Muscle layer of colon (tissue), 2 donors: ENCODE data around the gene MYO1F.
"Not testable (repeated sequence)": the region's sequence is repeated elsewhere in the genome, so short reads cannot be mapped to it uniquely, and the experiment has no call there.

ENCODE experiments used
- H3K27ac ChIP-seq: one replicate; pipeline ENCODE4 v1.7.0; 2013; ENCODE audit warnings: low read depth, mild to moderate bottlenecking, low read length, moderate library complexity
- H3K27me3 ChIP-seq, 2 donors: one replicate each; pipeline ENCODE4 v1.7.0; 2013; ENCODE audit warnings: low read length in 2 of 2, mild to moderate bottlenecking in 2 of 2; ENCODE audit not compliant: insufficient read depth in 2 of 2, control insufficient read depth in 1 of 2
- H3K36me3 ChIP-seq: one replicate; pipeline ENCODE4 v1.7.0; 2013; ENCODE audit warnings: mild to moderate bottlenecking, low read length; ENCODE audit not compliant: insufficient read depth
- H3K4me1 ChIP-seq: one replicate; pipeline ENCODE4 v1.7.0; 2013; ENCODE audit warnings: mild to moderate bottlenecking, low read length; ENCODE audit not compliant: insufficient read depth
- H3K4me3 ChIP-seq, 2 donors: one replicate each; pipeline ENCODE4 v1.7.0; 2013; ENCODE audit warnings: low read length in 2 of 2, low read depth in 1 of 2, mild to moderate bottlenecking in 1 of 2, moderate library complexity in 1 of 2
- H3K9ac ChIP-seq: one replicate; pipeline ENCODE4 v1.7.0; 2013; ENCODE audit warnings: low read length
- H3K9me3 ChIP-seq: one replicate; pipeline ENCODE4 v1.7.0; 2013; ENCODE audit warnings: mild to moderate bottlenecking, low read length
- donor health status: abdominal sarcoma.
- donor health status: Adenocarcinoma of cecum.

Gene MYO1F

DNA sequence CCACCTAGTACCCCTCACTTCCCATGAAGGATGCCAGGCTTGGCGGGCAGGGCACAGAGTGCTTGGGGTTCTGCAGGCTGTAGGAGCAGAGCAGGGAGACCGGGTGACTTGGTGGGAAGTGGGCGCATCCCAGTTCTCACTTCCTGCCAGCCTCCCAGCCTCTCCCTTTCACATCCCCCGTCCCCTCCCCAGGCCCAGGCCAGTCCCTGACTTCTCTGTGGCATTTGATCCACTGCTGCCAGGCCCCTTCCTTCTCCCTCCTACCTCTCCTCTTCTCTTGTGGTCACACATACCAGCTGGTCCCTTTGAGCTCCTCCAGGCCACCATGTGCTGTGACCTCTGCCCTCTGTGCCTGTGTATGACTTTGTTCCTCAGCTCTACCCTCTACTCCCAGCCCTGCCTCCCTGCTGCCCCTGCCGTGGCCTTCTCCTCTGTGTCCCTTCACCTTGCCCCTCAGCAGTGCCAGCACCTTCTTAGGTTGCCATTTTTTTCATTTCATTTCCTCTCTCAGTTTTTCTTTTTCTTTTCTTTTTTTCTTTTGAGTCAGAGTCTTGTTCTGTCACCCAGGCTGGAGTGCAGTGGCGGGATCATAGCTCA lies 19.5 kb downstream of the MYO1F start:
- no peak overlapping the region for H3K27ac ChIP-seq
- no peak overlapping the region for H3K4me3 ChIP-seq
- no peaks in the 10 kb centered on the region for H3K27me3 ChIP-seq
- no peaks in the 10 kb centered on the region for H3K9me3 ChIP-seq
- no peaks in the 10 kb centered on the region for H3K36me3 ChIP-seq
- no peak overlapping the region for H3K9ac ChIP-seq
- H3K4me1 ChIP-seq, result no peaks in the 10 kb centered on the region

DNA sequence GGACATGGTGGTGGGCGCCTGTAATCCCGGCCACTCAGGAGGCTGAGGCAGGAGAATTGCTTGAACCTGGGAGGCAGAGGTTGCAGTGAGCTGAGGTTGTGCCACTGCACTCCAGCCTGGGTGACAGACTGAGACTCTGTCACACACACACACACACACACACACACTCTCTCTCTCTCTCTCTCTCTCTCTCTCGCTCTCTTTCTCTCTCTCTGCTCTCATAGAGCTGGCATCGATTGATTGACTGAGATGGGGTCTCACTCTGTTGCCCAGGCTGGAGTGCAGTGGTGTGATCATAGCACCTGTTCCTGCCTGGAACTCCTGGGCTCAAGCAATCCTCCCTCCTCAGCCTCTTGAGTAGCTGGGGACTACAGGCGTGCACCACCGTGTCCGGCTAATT lies 23.5 kb downstream of the MYO1F start:
- not testable (repeated sequence) for H3K27ac ChIP-seq, H3K9me3 ChIP-seq, H3K9ac ChIP-seq, H3K36me3 ChIP-seq, H3K27me3 ChIP-seq, H3K4me3 ChIP-seq, H3K4me1 ChIP-seq

DNA sequence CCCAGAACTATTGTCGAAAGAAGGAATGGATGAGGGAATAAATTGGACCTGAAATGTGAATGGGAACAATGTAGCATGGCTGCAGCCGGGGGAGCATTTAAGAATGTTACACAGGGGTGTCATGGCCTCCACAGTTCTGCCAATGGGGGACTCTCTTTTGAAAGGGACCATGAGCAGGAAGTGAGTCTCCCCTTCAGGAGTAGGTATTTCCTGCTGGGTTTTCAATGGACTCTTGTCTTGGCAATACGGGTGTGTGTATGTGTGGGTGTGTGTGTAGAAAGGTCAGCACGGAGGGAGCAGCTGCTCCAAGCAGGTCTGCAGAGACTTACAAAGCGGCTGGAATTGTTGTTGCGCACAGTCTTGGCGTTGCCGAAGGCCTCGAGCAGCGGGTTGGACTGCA lies 24.4 kb downstream of the MYO1F start:
- no peak overlapping the region for H3K9ac ChIP-seq
- H3K9me3 ChIP-seq, result no peaks in the 10 kb centered on the region
- H3K27me3 ChIP-seq, result no peaks in the 10 kb centered on the region
- H3K4me3 ChIP-seq, result no peak overlapping the region
- no peak overlapping the region for H3K27ac ChIP-seq
- H3K4me1 ChIP-seq, result no peaks in the 10 kb centered on the region
- no peaks in the 10 kb centered on the region for H3K36me3 ChIP-seq

DNA sequence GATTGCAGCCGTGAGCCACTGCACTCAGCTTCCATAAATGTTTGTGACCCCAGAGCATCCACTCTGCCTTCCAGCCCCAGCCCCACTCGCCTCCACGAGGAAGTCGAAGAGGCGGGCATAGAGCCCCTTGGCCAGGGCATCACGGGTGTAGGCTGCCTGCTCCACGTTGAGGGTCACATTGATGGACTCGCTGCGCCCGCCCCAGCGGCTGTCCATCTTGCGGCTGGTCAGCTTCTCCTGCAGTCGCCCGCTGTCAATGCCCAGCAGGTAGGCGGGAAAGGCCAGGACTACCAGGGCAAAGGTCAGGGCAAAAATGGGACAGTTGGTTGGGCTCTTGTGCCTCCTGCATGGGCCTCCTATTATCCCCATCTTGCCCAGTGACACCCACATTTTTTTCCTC lies 27.2 kb downstream of the MYO1F start:
- Histone ChIP-seq H3K36me3 (no peaks in the 10 kb centered on the region), H3K4me1 (no peaks in the 10 kb centered on the region), H3K27me3 (no peaks in the 10 kb centered on the region), H3K9me3 (no peaks in the 10 kb centered on the region), H3K4me3 (no peak overlapping the region), H3K27ac (no peak overlapping the region), H3K9ac (no peak overlapping the region)

DNA sequence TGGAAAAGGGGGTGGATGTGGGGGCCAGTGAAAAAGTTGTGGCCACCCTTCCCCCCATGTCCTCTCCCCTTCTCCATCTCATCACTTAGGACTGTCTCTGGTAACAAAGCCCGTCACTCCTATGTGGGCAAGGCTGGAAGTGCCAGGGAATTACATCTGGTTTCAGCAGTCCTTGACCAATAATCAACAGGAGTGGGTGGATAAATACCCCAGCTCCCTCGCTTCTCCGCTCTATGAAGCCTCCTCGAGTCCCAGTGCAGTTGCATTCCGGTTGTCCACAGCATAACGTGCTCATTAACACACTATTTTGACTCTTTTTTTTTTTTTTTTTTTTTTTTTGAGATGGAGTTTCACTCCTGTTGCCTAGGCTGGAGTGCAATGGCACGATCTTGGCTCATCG lies 31.5 kb downstream of the MYO1F start:
- Histone ChIP-seq H3K9me3 (no peaks in the 10 kb centered on the region), H3K4me1 (no peaks in the 10 kb centered on the region), H3K27me3 (no peaks in the 10 kb centered on the region), H3K4me3 (no peak overlapping the region), H3K27ac (no peak overlapping the region), H3K36me3 (no peaks in the 10 kb centered on the region), H3K9ac (no peak overlapping the region)

DNA sequence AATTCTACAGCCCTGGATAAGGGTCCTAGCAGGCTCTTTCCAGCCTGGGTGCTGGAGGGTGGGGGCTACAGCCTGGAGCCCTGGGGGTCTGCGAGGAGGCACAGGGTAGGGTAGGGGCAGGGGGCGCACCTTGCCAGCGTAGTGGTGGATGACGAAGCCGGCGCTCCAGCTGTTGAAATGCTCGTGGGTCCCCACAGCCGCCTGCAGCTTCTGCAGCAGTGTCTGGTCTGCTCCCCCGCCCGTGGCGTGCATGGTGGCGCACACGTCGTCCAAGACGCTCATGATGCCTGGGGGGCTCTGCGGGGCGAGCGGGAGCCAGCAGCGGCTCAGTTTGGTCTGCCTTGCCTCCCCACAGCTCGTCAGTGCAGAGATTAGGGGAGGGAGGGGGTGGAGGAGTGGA lies 33.1 kb downstream of the MYO1F start:
- Histone ChIP-seq H3K36me3 (no peaks in the 10 kb centered on the region), H3K9me3 (no peaks in the 10 kb centered on the region), H3K4me3 (no peak overlapping the region), H3K27ac (no peak overlapping the region), H3K9ac (no peak overlapping the region), H3K4me1 (no peaks in the 10 kb centered on the region), H3K27me3 (no peaks in the 10 kb centered on the region)

DNA sequence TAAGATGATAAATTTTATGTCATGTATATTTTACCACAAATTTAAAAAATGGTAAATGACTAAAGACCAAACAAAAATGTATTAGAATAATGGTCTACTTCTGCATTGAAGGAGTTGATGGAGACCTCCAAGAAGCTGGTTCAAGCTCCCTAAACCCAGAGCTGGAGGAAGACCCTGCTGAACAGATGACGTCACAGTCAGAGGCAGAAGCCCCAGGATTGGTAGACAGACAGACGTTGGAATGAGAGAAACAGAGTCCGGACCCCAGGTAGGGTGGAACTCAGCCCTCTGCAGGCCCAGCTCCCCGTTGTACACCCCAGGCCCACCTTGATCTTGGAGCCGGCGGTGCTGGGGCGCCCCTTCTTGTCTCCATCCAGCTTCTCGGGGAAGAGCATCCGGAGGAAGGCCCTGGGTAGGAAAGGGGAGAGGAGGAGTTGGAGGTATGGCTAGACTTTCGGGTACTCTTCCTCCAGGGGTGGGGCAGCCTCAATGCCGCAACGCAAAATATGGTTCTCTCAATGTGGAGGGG lies 37.6 kb downstream of the MYO1F start:
- Histone ChIP-seq H3K27me3 (no peaks in the 10 kb centered on the region), H3K36me3 (no peaks in the 10 kb centered on the region), H3K4me1 (no peaks in the 10 kb centered on the region), H3K9me3 (no peaks in the 10 kb centered on the region), H3K4me3 (no peak overlapping the region), H3K27ac (no peak overlapping the region), H3K9ac (no peak overlapping the region)

DNA sequence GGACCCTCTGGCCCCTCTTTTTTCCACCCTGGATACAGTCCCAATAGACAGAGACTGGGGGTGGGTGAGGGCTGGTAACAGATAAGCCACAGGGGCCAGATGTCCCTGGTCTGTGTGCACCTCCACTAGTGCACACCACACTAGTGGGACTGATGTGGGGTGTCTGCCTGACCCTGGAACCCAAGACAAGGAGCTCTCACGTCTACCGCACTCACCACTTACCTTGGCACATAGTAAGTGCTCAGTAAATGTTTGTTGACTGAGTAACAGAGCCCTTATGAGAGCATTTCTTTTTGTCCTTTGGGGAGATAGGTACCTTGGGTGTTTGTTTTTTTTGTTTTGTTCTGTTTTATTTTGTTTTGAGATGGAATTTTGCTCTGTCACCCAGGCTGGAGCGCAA lies 40.1 kb downstream of the MYO1F start:
- Histone ChIP-seq H3K9ac (no peak overlapping the region), H3K4me3 (no peak overlapping the region), H3K27ac (no peak overlapping the region), H3K27me3 (no peaks in the 10 kb centered on the region), H3K9me3 (no peaks in the 10 kb centered on the region), H3K4me1 (no peaks in the 10 kb centered on the region), H3K36me3 (no peaks in the 10 kb centered on the region)

DNA sequence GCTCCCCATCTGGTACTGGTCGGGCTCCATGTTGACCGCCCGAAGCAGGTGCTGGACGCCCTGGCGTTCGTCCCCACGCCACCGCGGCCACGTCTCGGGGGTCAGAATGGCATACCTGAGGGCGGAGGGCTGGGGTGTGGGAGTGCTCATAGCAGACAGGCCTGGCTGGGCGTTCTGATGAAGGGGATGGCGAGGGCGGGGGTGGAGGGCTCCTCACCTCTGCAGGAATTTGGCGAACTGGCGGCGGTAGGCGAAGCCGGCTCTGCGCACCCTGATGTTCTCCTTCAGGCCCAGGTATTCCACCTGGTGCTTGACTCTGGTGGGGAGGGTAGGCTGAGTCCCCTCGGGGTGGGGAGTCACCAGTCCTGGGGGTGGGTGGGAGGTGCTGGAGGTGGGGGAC lies 41.0 kb downstream of the MYO1F start:
- no peak overlapping the region for H3K9ac ChIP-seq
- no peaks in the 10 kb centered on the region for H3K36me3 ChIP-seq
- H3K4me3 ChIP-seq, result no peak overlapping the region
- H3K27ac ChIP-seq, result no peak overlapping the region
- no peaks in the 10 kb centered on the region for H3K4me1 ChIP-seq
- no peaks in the 10 kb centered on the region for H3K9me3 ChIP-seq
- H3K27me3 ChIP-seq, result no peaks in the 10 kb centered on the region

DNA sequence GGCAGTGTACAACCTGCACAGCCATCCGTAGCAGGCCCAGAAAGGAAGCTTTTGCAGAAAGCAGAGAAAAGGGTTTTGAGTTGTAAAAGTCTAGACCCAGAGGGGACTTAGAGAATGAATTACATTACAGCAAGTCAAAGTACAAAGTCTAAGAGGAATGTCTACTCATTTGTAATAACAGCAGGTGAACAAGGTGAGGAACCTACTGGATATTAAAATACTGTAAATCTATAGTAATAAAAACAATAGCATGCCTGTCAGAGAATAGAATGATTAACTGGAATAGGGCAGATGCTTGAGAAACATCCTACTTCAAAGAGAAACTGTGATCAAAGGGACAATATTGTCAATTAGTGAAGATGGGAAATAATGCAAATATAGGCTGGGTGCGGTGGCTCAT lies 45.0 kb downstream of the MYO1F start:
- no peaks in the 10 kb centered on the region for H3K27me3 ChIP-seq
- no peak overlapping the region for H3K9ac ChIP-seq
- no peak overlapping the region for H3K27ac ChIP-seq
- no peaks in the 10 kb centered on the region for H3K9me3 ChIP-seq
- H3K36me3 ChIP-seq, result no peaks in the 10 kb centered on the region
- H3K4me1 ChIP-seq, result no peaks in the 10 kb centered on the region
- H3K4me3 ChIP-seq, result no peak overlapping the region

DNA sequence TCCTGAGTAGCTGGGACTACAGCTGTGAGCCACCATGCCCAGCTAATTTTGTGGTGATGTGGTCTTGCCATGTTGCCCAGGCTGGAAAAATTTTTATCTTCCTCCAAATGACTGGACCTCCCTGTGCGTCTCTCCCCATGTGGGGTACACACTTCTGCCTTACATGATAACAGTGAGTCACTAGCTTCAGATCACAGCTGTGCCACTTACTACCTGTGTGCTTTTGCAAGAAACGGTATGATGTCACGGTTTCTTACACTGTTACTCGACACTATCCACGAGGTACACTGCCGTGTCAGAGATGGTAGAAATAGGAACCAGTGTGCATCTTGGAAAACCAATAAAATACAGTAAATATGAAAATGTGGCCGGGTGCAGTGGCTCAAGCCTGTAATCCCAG lies 45.8 kb downstream of the MYO1F start:
- no peaks in the 10 kb centered on the region for H3K36me3 ChIP-seq
- no peak overlapping the region for H3K4me3 ChIP-seq
- H3K9me3 ChIP-seq, result no peaks in the 10 kb centered on the region
- H3K4me1 ChIP-seq, result no peaks in the 10 kb centered on the region
- no peaks in the 10 kb centered on the region for H3K27me3 ChIP-seq
- H3K9ac ChIP-seq, result no peak overlapping the region
- H3K27ac ChIP-seq, result no peak overlapping the region

DNA sequence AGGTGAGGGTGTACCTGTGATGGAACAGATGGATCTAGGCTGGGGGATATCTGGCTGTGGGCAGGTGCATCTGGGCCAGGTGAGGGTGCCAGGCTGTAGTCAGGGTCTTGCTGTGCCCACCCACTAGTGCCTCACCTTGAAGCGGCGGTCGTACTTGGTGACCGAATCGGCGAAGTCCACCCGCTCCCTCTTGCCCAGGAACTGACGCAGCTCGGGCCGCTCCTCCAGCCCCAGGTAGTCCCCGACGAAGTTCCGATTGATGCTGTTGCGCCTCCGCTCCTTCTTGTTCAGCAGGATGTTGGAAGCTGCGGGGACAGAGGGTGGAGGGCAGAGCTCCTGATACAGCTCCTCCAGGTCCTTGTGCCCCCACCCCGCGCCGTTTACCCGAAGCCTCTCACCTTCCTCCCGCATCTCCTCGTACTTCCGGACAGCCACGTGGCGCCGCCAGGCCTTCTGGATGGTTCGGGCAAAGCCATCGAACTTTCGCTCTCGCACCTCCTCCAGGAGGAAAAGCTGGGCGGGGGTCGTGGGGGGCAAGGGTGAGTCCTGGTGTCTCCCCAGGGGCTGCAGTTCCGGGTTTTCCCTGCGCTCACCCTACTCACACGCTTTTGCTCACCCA lies 47.1 kb downstream of the MYO1F start:
- Histone ChIP-seq H3K27me3 (no peaks in the 10 kb centered on the region), H3K4me1 (no peaks in the 10 kb centered on the region), H3K9me3 (no peaks in the 10 kb centered on the region), H3K27ac (no peak overlapping the region), H3K4me3 (no peak overlapping the region), H3K9ac (no peak overlapping the region), H3K36me3 (no peaks in the 10 kb centered on the region)
